Activated T-helper 2 cell treated with anti-CD3 and anti-CD28 coated beads, Interferon-gamma antibody, Interleukin-2, Interleukin-4, amounts not matched to agents 10 μg/mL and 5 μg/mL and 100 μg/mL, durations not matched to agents 14 hours and 24 hours and 36 hours (primary cell): ENCODE measurements around the gene CCDC7. TPM values are rescaled to one million over a fixed set of nuclear protein-coding genes. Genes with fewer than 3 reads are reported as not detected.
"Not testable (repeated sequence)": the region's sequence is repeated elsewhere in the genome, so short reads cannot be mapped to it uniquely, and the experiment has no call there.

Experiments
- DNase-seq: peaks from one replicate; pipeline ENCODE4 v3.0.0; 2021; ENCODE audit warnings: low spot score
- H3K27ac Mint-ChIP-seq: one replicate; pipeline ENCODE4 v1.8.0; 2021; ENCODE audit warnings: mixed read lengths
- H3K27me3 Mint-ChIP-seq: one replicate; pipeline ENCODE4 v1.8.0; 2021; ENCODE audit warnings: low read depth, mixed read lengths
- H3K36me3 Mint-ChIP-seq: one replicate; pipeline ENCODE4 v1.8.0; 2021; ENCODE audit warnings: low read depth, mixed read lengths
- H3K4me1 Mint-ChIP-seq: one replicate; pipeline ENCODE4 v1.8.0; 2021; ENCODE audit warnings: low read depth, mixed read lengths
- H3K4me3 Mint-ChIP-seq: one replicate; pipeline ENCODE4 v1.8.0; 2021; ENCODE audit warnings: low read depth, mild to moderate bottlenecking, moderate library complexity, mixed read lengths
- H3K9me3 Mint-ChIP-seq: one replicate; pipeline ENCODE4 v1.8.0; 2021; ENCODE audit warnings: mixed read lengths
- intact Hi-C: fragments of 100-400 bp; cut with micrococcal nuclease; formaldehyde crosslinking; loops from one replicate; pipeline ENCODE4 v1.15.1; 2023
- total RNA-seq: library from RNA; stranded (reverse); gene quantifications from 2 replicates; pipeline ENCODE4 v1.2.3, GENCODE V29; 2022

The CCDC7 gene
- total RNA-seq, 1 donor from 2014 or later = 14.0 TPM

DNA sequence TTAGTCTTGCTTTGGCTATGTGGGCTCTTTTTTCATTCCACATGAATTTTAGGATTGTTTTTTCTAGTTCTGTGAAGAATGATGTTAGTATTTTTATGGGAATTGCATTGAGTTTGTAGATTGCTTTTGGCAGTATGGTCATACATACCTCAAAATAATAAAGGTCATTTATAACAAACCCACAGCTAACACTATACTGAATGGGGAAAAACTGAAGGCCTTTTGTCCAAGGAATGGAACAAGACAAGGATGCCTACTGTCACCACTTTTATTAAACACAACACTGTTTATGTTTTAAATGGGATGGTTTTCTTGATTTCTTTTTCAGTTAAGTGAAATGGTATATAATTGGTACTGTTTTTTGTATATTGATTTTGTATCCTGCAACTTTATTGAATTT, 84.3 kb downstream of the CCDC7 start:
- H3K9me3 Mint-ChIP-seq = peaks cover 19% of the 10 kb centered on the region
- H3K4me3 Mint-ChIP-seq = no peak overlapping the region

DNA sequence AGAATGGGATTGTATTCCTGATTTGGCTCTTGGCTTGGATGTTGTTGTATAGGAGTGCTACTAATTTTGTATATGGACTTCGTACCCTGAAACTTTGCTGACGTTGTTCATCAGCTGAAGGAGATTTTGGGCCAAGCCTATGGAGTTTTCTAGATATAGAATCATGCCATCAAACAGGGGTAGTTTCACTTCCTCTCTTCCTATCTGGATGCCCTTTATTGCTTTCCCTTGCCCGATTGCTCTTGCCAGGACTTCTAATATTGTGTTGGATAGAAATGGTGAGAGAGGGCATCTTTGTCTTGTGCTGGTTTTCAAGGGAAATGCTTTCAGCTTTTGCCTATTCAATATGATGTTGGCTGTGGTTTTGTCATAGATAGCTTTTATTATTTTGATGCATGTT, 92.3 kb downstream of the CCDC7 start:
- Mint-ChIP-seq H3K4me1 (no peaks in the 10 kb centered on the region), H3K9me3 (peaks cover 20% of the 10 kb centered on the region), H3K36me3 (peaks cover 5% of the 10 kb centered on the region), H3K27ac (no peak overlapping the region), H3K27me3 (peaks cover 2% of the 10 kb centered on the region), H3K4me3 (no peak overlapping the region)
- intact Hi-C loops = no loop called here
- no peak for DNase-seq

More for the DNA sequence above, 84.3 kb downstream of the CCDC7 start:
- DNase-seq = no peak
- Mint-ChIP-seq H3K36me3 (peaks cover 5% of the 10 kb centered on the region), H3K4me1 (no peaks in the 10 kb centered on the region), H3K27me3 (no peaks in the 10 kb centered on the region), H3K27ac (no peak overlapping the region)
- intact Hi-C loops = no loop called here

DNA sequence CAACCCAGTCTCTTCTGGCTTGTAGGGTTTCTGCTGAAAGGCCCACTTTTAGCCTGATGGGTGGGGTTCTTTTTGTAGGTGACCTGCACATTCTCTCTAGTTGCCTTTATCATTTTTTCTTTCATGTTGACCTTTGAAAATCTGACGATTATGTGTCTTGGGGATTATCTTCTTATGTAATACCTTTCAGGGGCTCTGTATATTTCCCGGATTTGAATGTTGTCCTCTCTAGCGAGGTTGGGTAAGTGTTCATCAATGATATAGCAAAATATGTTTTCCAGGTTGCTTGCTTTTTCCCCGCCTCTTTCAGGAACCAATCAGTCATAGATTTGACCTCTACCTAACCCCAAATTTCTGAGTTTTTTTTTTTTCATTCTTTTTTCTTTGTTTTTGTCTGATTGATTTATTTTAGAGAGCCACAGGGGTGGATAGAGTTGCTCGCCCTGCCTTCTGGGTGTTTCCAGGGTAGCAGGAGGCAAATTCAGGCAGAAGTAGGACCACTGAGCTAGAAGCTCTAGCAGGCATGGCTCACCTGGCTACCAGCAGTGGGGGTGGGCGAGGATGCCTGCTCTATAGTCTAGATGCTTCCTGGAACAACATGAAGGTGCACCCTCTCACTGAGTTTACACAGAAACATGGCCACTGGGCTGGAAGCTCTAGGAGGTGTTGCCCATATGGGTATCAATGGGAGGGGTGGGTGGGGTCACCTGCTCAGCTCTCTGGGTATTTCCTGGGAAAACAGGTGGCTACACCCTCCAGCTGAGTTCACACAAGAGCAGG, 94.9 kb downstream of the CCDC7 start:
- no peak for DNase-seq
- H3K9me3 Mint-ChIP-seq = peaks cover 10% of the 10 kb centered on the region
- intact Hi-C loops = no loop called here
- no peaks in the 10 kb centered on the region for H3K4me1 Mint-ChIP-seq
- H3K4me3 Mint-ChIP-seq = no peak overlapping the region
- H3K27ac Mint-ChIP-seq = no peak overlapping the region
- no peaks in the 10 kb centered on the region for H3K36me3 Mint-ChIP-seq
- peaks cover 2% of the 10 kb centered on the region for H3K27me3 Mint-ChIP-seq

DNA sequence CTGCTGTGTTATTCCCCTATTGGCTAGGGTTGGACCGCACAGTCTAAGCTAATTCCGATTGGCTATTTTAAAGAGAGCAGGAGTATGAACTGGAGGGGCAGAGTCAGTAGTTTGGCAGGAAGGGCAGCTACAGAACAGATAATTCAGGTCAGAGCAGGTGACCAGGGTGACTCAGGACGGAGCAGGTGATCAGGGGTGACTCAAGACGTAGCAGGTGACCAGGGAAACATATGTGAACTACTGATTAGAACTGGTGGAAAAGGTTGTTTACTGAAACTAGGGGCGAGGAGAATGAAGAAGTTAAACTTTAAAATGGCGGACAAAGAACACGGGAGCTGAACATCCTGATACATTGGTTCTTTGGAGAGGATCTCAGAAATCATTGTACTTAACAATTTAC, 102.3 kb downstream of the CCDC7 start:
- no peaks in the 10 kb centered on the region for H3K27me3 Mint-ChIP-seq
- H3K4me3 Mint-ChIP-seq = no peak overlapping the region
- intact Hi-C loops = no loop called here
- DNase-seq = no peak
- peaks cover 5% of the 10 kb centered on the region for H3K9me3 Mint-ChIP-seq
- no peak overlapping the region for H3K27ac Mint-ChIP-seq
- H3K4me1 Mint-ChIP-seq = no peaks in the 10 kb centered on the region
- no peaks in the 10 kb centered on the region for H3K36me3 Mint-ChIP-seq

DNA sequence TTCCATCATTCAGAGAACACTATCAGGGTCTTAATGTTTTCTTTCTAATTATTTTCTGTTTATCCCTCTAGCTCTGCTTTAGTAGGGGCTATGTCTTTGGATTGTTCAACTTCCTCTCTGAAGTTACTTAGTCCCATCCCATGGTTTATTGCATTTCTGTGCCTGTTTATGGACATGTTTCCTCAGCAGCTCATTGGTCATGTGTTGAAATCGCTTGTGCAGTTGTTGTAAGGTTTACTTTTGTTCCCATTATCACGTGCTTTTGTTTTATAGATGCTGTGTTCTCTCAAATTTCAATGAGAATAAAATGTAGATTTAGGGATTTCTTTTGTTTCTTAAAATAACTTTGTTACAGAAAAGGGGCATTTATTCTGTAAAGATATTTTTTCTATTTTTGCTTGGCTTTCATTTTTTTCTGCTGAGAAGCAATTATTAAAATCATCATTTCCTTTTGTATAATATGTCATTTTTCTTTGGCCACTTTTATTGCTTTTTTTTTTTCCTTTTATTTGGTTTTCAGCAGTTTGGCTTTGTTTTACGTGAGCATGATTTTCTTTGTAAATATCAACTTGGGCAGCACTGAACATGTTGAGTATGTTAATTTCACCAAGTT, 110.9 kb downstream of the CCDC7 start:
- no peak for DNase-seq
- intact Hi-C loops = no loop called here
- H3K4me1 Mint-ChIP-seq = no peaks in the 10 kb centered on the region
- peaks cover 8% of the 10 kb centered on the region for H3K9me3 Mint-ChIP-seq
- no peak overlapping the region for H3K4me3 Mint-ChIP-seq
- no peaks in the 10 kb centered on the region for H3K27me3 Mint-ChIP-seq
- no peak overlapping the region for H3K27ac Mint-ChIP-seq
- peaks cover 13% of the 10 kb centered on the region for H3K36me3 Mint-ChIP-seq

DNA sequence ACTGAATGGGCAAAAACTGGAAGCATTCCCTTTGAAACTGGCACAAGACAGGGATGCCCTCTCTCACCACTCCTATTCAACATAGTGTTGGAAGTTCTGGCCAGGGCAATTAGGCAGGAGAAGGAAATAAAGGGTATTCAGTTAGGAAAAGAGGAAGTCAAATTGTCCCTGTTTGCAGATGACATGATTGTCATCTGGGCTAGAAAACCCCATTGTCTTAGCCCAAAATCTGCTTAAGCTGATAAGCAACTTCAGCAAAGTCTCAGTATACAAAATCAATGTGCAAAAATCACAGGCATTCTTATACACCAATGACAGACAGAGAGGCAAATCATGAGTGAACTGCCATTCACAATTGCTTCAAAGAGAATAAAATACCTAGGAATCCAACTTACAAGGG, 116.8 kb downstream of the CCDC7 start:
- not testable (repeated sequence) for H3K9me3 Mint-ChIP-seq

DNA sequence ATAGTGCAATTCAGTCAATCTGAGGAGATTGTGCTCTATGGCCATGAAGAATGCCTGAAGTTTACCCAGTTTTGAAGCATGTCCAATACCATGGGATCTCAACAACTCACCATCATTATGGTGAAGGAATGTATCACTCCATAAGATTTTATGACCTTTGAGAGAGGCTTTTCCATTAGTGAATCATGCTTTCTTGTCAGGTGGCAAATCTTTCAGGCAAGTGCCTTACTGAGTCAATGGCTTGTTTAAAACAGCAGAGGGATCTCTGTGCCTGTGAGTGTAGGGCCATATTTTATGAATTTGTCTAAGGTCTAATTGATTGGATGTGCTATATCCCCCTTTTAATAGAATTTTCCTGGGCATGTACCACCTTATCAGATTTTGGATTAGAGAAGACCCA, 131.5 kb downstream of the CCDC7 start:
- H3K4me3 Mint-ChIP-seq = no peak overlapping the region
- H3K4me1 Mint-ChIP-seq = no peaks in the 10 kb centered on the region

More for the DNA sequence above, 116.8 kb downstream of the CCDC7 start:
- intact Hi-C loops, H3K4me3 Mint-ChIP-seq, H3K27me3 Mint-ChIP-seq, H3K4me1 Mint-ChIP-seq, DNase-seq, H3K27ac Mint-ChIP-seq: not testable (repeated sequence)
- H3K36me3 Mint-ChIP-seq = peaks cover 13% of the 10 kb centered on the region

DNA sequence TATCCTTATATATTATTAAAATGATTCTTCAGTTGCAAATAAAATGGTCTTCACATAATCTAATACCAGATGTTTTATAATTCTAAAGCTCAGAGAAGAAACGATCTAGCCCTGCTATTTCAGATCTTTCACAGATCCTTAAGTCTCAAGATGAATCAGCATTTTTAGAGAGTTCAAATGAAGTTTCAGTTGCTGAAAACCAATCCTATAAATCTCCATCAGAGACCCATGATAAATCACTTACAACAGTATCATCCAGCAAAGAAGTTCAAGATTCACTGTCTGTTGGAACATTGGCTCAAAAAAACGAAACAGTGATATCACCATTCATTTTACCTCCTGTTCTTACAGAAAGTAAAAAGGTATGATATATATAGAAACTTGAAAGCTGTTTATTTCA, 137.0 kb downstream of the CCDC7 start:
- H3K4me1 Mint-ChIP-seq = peaks cover 2% of the 10 kb centered on the region
- H3K9me3 Mint-ChIP-seq = no peaks in the 10 kb centered on the region
- H3K36me3 Mint-ChIP-seq = no peaks in the 10 kb centered on the region
- DNase-seq = no peak
- H3K4me3 Mint-ChIP-seq = no peak overlapping the region
- H3K27me3 Mint-ChIP-seq = no peaks in the 10 kb centered on the region
- no peak overlapping the region for H3K27ac Mint-ChIP-seq
- intact Hi-C loops = no loop called here

More for the DNA sequence above, 131.5 kb downstream of the CCDC7 start:
- H3K27me3 Mint-ChIP-seq = no peaks in the 10 kb centered on the region
- H3K36me3 Mint-ChIP-seq = no peaks in the 10 kb centered on the region
- H3K27ac Mint-ChIP-seq = no peak overlapping the region
- H3K9me3 Mint-ChIP-seq = no peaks in the 10 kb centered on the region
- intact Hi-C loops = no loop called here
- DNase-seq = no peak

DNA sequence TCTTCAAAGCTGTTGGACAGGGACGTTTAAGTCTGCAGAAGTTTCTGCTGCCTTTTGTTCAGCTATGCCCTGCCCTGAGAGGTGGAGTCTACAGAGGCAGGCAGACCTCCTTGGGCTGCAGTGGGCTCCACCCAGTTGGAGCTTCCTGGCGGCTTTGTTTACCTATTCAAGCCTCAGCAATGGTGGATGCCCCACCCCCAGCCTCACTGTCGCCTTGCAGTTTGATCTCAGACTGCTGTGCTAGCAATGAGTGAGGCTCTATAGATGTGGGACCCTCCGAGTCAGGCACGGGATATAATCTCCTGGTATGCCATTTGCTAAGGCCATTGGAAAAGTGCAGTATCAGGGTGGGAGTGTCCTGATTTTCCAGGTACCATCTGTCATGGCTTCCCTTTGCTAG, 152.1 kb downstream of the CCDC7 start:
- H3K27ac Mint-ChIP-seq, H3K4me1 Mint-ChIP-seq, DNase-seq, H3K4me3 Mint-ChIP-seq, H3K27me3 Mint-ChIP-seq, intact Hi-C loops: not testable (repeated sequence)
- H3K9me3 Mint-ChIP-seq = peaks cover 30% of the 10 kb centered on the region
- peaks cover 15% of the 10 kb centered on the region for H3K36me3 Mint-ChIP-seq

DNA sequence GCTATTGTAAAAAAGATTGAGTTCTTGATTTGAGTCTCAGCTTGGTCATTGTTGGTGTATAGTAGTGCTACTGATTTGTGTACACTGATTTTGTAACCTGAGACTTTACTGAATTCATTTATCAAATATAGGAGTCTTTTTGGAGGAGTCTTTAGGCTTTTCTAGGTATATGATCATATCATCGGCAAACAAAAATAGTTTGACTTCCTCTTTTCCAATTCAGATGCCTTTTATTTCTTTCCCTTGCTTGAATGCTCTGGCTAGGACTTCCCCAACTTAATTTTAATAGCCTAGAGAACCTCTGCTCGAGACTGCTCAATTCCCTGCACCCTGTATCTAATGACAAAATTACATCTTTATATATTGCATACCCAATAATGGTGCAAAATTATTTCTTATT, 154.4 kb downstream of the CCDC7 start:
- Mint-ChIP-seq H3K9me3 (peaks cover 32% of the 10 kb centered on the region), H3K36me3 (peaks cover 16% of the 10 kb centered on the region), H3K4me3 (no peak overlapping the region), H3K27ac (no peak overlapping the region), H3K27me3 (no peaks in the 10 kb centered on the region), H3K4me1 (no peaks in the 10 kb centered on the region)
- intact Hi-C loops = no loop called here
- no peak for DNase-seq

DNA sequence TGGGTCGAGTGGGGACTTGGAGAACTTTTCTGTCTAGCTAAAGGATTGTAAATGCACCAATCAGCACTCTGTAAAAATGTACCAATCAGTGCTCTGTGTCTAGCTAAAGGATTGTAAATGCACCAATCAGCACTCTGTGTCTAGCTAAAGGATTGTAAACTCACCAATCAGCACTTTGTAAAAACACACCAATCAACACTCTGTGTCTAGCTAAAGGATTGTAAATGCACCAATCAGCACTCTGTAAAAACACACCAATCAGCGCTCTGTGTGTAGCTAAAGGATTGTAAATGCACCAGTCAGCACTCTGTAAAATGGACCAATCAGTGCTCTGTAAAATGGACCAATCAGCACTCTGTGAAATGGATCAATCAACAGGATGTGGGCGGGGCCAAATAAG, 155.6 kb downstream of the CCDC7 start:
- H3K4me1 Mint-ChIP-seq, DNase-seq, intact Hi-C loops, H3K27ac Mint-ChIP-seq, H3K4me3 Mint-ChIP-seq, H3K27me3 Mint-ChIP-seq: not testable (repeated sequence)
- peaks cover 16% of the 10 kb centered on the region for H3K36me3 Mint-ChIP-seq
- peaks cover 32% of the 10 kb centered on the region for H3K9me3 Mint-ChIP-seq

DNA sequence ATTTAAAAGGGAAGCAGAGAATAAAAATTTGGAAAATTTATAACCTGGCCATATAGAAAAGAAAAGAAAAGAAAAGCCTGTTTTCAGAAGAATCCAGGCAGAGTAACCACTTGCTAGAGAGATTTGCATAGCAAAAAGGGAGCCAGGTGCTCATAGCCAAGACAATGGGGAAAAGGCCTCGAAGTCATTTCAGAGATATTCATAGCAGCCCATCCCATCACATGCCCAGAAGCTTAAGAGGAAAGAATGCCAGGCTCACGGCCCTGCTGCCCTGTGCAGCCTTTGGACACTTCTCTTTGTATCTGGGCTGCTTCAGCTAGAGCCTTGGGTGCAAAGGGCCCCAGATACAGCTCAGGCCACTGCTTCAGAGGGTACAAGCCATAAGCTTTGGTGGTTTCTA, 159.8 kb downstream of the CCDC7 start:
- Mint-ChIP-seq H3K27ac (no peak overlapping the region), H3K4me1 (no peaks in the 10 kb centered on the region), H3K36me3 (peaks cover 11% of the 10 kb centered on the region), H3K27me3 (no peaks in the 10 kb centered on the region), H3K9me3 (peaks cover 15% of the 10 kb centered on the region), H3K4me3 (no peak overlapping the region)
- intact Hi-C loops = no loop called here
- DNase-seq = no peak

DNA sequence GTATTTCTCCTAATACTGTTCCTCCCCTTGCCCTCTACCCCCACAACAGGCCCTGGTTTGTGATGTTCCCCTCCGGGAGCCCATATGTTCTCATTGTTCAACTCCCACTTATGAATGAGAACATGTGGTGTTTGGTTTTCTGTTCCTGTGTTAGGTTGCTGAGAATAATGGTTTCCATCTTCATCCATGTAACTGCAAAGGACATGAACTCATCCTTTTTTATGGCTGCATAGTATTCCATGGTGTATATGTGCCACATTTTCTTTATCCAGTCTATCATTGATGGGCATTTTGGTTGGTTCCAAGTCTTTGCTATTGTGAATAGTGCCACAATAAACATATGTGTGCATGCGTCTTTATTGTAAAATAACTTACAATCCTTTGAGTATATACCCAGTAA, 164.6 kb downstream of the CCDC7 start:
- H3K9me3 Mint-ChIP-seq = peaks cover 35% of the 10 kb centered on the region
- H3K27me3 Mint-ChIP-seq, H3K36me3 Mint-ChIP-seq, H3K4me3 Mint-ChIP-seq, H3K4me1 Mint-ChIP-seq, DNase-seq, H3K27ac Mint-ChIP-seq, intact Hi-C loops: not testable (repeated sequence)
